Measurements from ENCODE around the gene CALR3. TPM values are rescaled to one million over a fixed set of nuclear protein-coding genes. Genes with fewer than 3 reads are reported as not detected.

Gene CALR3
- total RNA-seq, 1 donor from 2014 or later = 0.26 TPM

- Histone ChIP-seq H3K4me3 (ENCODE audit: low read depth, low read length) (no peak overlapping the region), H3K36me3 (ENCODE audit: control insufficient read depth, insufficient read depth, low read length) (peaks cover 1% of the 10 kb centered on the region), H3K27me3 (ENCODE audit: control insufficient read depth, insufficient read depth, low read length) (no peaks in the 10 kb centered on the region)
- FAIRE-seq (no peak), DNase-seq (ENCODE audit: low read depth) (no peak)
- no peak for TF ChIP-seq CTCF (IDR thresholded peaks at IDR 0.05; ENCODE audit: insufficient read depth, low read length, severe bottlenecking)
Measured at GRCh38 chr19:16463341-16463990, 32.5 kb downstream of the CALR3 start.

GRCh38 chr19:16462757-16463250 lies 33.2 kb downstream of the CALR3 start:
- peak; percentile 5 for TF ChIP-seq CTCF (IDR thresholded peaks at IDR 0.05; ENCODE audit: insufficient read depth, low read length, severe bottlenecking)
- FAIRE-seq = peak; percentile 13
- H3K36me3 ChIP-seq (ENCODE audit: control insufficient read depth, insufficient read depth, low read length) = no peaks in the 10 kb centered on the region
- no peak overlapping the region for H3K4me3 ChIP-seq (ENCODE audit: low read depth, low read length)
- H3K27me3 ChIP-seq (ENCODE audit: control insufficient read depth, insufficient read depth, low read length) = no peaks in the 10 kb centered on the region
- DNase-seq (ENCODE audit: low read depth) = peak; percentile 77

GRCh38 chr19:16461630-16462051 lies 34.3 kb downstream of the CALR3 start:
- FAIRE-seq = no peak

GRCh38 chr19:16460454-16460853 lies 35.5 kb downstream of the CALR3 start:
- no peak overlapping the region for H3K4me3 ChIP-seq (ENCODE audit: low read depth, low read length)
- no peaks in the 10 kb centered on the region for H3K36me3 ChIP-seq (ENCODE audit: control insufficient read depth, insufficient read depth, low read length)
- H3K27me3 ChIP-seq (ENCODE audit: control insufficient read depth, insufficient read depth, low read length) = no peaks in the 10 kb centered on the region
- FAIRE-seq (no peak), DNase-seq (ENCODE audit: low read depth) (no peak)
- no peak for TF ChIP-seq CTCF (IDR thresholded peaks at IDR 0.05; ENCODE audit: insufficient read depth, low read length, severe bottlenecking)

More at GRCh38 chr19:16461630-16462051, 34.3 kb downstream of the CALR3 start:
- no peak for TF ChIP-seq CTCF (IDR thresholded peaks at IDR 0.05; ENCODE audit: insufficient read depth, low read length, severe bottlenecking)
- Histone ChIP-seq H3K36me3 (ENCODE audit: control insufficient read depth, insufficient read depth, low read length) (no peaks in the 10 kb centered on the region), H3K27me3 (ENCODE audit: control insufficient read depth, insufficient read depth, low read length) (no peaks in the 10 kb centered on the region), H3K4me3 (ENCODE audit: low read depth, low read length) (no peak overlapping the region)
- no peak for DNase-seq (ENCODE audit: low read depth)

GRCh38 chr19:16459680-16460079 lies 36.3 kb downstream of the CALR3 start:
- FAIRE-seq = no peak
- DNase-seq (ENCODE audit: low read depth) = no peak
- Histone ChIP-seq H3K27me3 (ENCODE audit: control insufficient read depth, insufficient read depth, low read length) (no peaks in the 10 kb centered on the region), H3K36me3 (ENCODE audit: control insufficient read depth, insufficient read depth, low read length) (no peaks in the 10 kb centered on the region), H3K4me3 (ENCODE audit: low read depth, low read length) (no peak overlapping the region)
- no peak for TF ChIP-seq CTCF (IDR thresholded peaks at IDR 0.05; ENCODE audit: insufficient read depth, low read length, severe bottlenecking)

Data from bronchial epithelial cell (primary cell).